AG20443 (cell line): ENCODE results near the gene ATF2.
A peak's percentile ranks its signal among the peaks of the same experiment; 100 is the strongest.
"Not testable (repeated sequence)": the region's sequence is repeated elsewhere in the genome, so short reads cannot be mapped to it uniquely, and the experiment has no call there.

ENCODE experiments used
- DNase-seq: peaks from one replicate; pipeline ENCODE4 v3.0.0; 2012; ENCODE audit warnings: low spot score, mixed read lengths

The ATF2 gene

GRCh38 chr2:175097297-175097696 lies 70.7 kb downstream of the ATF2 start:
- DNase-seq = peak; percentile 8

GRCh38 chr2:175084117-175084516 lies 83.9 kb downstream of the ATF2 start:
- not testable (repeated sequence) for DNase-seq

- DNase-seq = no peak
Measured at GRCh38 chr2:175080479-175080878, 87.5 kb downstream of the ATF2 start.

GRCh38 chr2:175076272-175076671 lies 91.7 kb downstream of the ATF2 start:
- DNase-seq = no peak

GRCh38 chr2:175074478-175074877 lies 93.5 kb downstream of the ATF2 start:
- no peak for DNase-seq

GRCh38 chr2:175068534-175068933 lies 99.5 kb downstream of the ATF2 start:
- DNase-seq = no peak

GRCh38 chr2:175066411-175066810 lies 101.6 kb downstream of the ATF2 start:
- DNase-seq = no peak

- no peak for DNase-seq
Measured at GRCh38 chr2:175064797-175065196, 103.2 kb downstream of the ATF2 start.

GRCh38 chr2:175063741-175064140 lies 104.3 kb downstream of the ATF2 start:
- no peak for DNase-seq

GRCh38 chr2:175062787-175063585 lies 105.0 kb downstream of the ATF2 start:
- no peak for DNase-seq

GRCh38 chr2:175057078-175057685 lies 110.8 kb downstream of the ATF2 start:
- DNase-seq = no peak

- DNase-seq = no peak
Measured at GRCh38 chr2:175055993-175056392, 112.0 kb downstream of the ATF2 start.

- no peak for DNase-seq
Measured at GRCh38 chr2:175054340-175054739, 113.7 kb downstream of the ATF2 start.

GRCh38 chr2:175049661-175050060 lies 118.3 kb downstream of the ATF2 start:
- DNase-seq = no peak

GRCh38 chr2:175048275-175048674 lies 119.7 kb downstream of the ATF2 start:
- DNase-seq = no peak

- no peak for DNase-seq
Measured at GRCh38 chr2:175039490-175039889, 128.5 kb downstream of the ATF2 start.

- no peak for DNase-seq
Measured at GRCh38 chr2:175039031-175039430, 129.0 kb downstream of the ATF2 start.

- DNase-seq = no peak
Measured at GRCh38 chr2:175037941-175038340, 130.1 kb downstream of the ATF2 start.

- peak; percentile 33 for DNase-seq
Measured at GRCh38 chr2:175036582-175037018, 131.4 kb downstream of the ATF2 start.

GRCh38 chr2:175035806-175036205 lies 132.2 kb downstream of the ATF2 start:
- no peak for DNase-seq

- no peak for DNase-seq
Measured at GRCh38 chr2:175034716-175035115, 133.3 kb downstream of the ATF2 start.

- DNase-seq = peak; percentile 62
Measured at GRCh38 chr2:175030380-175031271, 137.4 kb downstream of the ATF2 start.

GRCh38 chr2:175027755-175028154 lies 140.2 kb downstream of the ATF2 start:
- DNase-seq = no peak
